NCI-H1417 (cell line): ENCODE measurements around the gene DGAT2.

Experiments
- DNase-seq, 3 experiments: peaks; one replicate each; lab custom pipeline; 2025; lab: John Stamatoyannopoulos, UW

The DGAT2 gene

DNA sequence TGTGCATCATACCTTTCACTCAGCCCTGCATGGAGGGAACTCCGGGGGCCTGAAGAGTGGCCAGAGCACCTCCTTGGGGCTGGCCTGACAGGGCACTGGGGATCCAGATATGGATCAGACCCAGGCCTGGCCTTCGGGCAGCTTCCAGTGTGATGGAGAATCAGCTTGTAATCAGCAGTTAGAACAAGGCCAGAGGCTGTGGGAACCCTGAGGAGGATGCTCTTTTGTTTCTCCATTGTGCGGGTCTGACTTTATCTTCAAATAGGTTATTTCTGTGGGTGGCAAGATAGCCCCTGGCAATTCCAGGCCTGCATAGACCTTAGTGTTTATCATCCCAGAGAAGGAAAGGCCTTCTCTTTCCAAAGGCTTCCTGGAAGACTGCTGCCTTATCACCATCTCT is 12.3 kb downstream of the DGAT2 start:
- DNase-seq, result no peak

GRCh38 chr11:75781296-75781695 is 12.7 kb downstream of the DGAT2 start:
- no peak for DNase-seq

DNA sequence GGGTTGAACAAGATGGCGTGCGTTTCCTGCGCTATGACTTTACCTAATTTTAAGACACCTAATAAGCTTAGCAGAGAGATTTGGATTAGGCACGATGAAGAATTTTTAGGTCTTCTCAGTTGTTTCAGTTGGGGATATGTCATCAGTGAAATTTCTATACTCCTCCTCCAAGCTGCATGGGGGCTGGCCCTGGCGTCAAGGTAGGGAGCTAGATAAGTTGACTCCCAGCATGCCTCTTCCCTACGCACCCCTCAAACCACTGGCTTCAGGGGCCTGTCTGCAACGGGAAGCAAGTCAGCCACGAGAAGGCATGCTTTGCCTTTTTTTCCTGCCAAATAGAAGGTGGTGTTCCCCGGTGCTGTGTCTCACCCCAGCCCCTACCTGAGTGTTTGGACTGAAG is 13.3 kb downstream of the DGAT2 start:
- DNase-seq, result no peak

- no peak for DNase-seq
Observed at GRCh38 chr11:75782540-75783263, 14.1 kb downstream of the DGAT2 start.

- no peak for DNase-seq
Observed at GRCh38 chr11:75783416-75784084, 15.0 kb downstream of the DGAT2 start.

DNA sequence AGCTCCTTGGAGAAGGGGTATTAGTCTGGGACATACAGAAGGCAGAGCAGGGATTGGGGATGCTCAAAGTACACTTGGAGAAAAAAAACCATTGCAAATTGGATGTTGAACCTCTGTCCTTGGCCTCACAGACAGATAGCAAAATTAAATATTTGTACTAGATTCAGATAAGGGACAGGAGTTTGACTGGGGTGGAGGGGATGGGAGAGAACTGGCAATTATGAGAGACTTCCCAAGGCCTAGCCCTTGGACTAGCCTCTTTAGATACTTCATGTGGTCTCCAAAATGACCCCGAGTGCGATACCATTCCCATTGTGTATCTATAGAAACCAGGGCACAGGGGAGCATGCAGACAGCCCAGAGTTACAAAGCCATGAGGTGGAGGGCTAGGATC is 15.5 kb downstream of the DGAT2 start:
- DNase-seq, result no peak

- DNase-seq, result no peak
Observed at GRCh38 chr11:75784506-75784905, 15.9 kb downstream of the DGAT2 start.

DNA sequence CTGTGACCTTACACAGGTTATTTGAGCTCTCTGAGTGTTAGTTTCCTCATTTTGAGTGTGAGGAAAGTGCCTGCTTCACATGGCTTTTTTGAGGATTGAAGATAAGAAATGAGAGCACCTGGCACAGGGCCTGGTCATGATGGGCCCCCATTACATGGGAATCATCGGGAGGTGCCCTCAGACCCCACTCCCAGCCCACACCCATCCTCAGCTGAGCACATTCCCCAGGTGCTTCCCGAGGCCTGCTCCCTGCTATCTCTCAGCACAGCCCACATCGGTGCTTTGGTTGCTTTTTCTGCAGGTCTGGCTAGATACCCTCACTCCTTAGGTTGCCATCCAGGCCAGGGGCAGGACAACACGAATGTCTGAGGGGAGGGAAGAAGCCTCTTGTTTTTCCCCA is 16.6 kb downstream of the DGAT2 start:
- DNase-seq, result no peak

DNA sequence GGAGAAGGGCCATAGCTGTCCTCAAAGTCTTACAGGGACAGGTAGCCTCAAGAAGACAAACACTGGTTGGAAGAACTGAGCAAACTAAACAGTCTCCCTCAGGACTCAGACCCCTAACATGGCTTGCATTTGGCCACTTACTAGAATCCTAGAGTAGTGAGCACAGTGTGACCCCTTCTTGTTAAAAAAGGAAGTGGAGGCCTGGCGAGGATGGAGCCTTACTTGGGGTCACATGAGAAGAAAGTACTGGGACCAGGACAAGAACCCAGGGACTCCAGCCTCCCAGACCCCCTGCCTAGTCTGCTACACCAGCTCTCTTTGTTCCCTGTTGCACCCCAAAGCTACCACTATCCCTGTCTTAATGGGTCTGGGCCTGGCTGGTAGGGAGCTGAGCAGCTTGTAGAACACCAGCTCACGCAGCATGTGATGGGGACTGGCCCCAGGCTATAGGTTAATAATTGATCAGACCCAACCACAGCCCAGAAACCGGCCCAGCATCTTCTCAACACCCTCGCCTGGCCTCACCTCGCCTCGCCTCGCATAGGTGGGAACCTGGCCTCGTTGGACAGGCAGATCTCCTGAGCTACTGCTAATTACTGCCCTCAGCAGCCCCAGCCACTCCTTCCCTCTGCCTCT is 17.6 kb downstream of the DGAT2 start:
- DNase-seq, result no peak

DNA sequence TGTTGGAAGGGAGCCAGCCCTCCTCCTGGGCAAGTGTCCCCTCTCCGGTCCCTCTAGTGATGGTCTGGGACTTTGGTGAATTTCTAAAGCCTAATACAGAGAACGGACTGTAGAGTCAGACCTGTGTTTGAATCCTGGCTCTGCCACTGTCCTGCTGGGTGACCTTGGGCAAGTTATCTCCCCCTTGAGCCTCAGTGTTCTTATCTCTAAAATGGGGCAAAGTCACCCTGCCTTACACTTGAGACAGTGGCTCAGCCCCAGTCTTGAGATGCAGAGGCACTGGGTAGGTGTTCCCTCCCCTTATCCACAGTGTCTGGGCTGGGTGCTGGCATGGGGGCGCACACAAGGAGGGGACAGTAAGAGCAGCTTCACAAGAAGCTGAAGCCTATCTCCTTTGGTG is 20.9 kb downstream of the DGAT2 start:
- no peak for DNase-seq

DNA sequence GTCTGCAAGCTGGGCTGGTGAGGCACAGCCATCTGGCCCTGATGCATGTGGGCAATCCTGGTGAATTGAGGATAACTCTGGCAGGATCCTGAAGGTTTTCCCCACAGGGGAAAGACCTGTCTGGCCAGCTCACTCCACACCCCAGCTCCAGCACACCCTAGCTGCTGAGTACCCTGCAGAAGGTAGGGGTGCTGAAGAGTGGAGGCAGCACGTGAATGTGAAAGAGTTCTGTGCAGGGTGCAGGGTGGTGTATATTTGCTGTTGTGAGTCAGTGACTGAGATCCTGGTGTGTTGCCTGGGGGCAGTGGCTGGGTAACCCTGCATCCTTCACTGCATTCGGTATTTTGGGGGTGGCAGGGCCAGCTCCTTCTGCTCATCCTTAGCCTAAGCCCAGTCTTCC is 22.4 kb downstream of the DGAT2 start:
- no peak for DNase-seq

DNA sequence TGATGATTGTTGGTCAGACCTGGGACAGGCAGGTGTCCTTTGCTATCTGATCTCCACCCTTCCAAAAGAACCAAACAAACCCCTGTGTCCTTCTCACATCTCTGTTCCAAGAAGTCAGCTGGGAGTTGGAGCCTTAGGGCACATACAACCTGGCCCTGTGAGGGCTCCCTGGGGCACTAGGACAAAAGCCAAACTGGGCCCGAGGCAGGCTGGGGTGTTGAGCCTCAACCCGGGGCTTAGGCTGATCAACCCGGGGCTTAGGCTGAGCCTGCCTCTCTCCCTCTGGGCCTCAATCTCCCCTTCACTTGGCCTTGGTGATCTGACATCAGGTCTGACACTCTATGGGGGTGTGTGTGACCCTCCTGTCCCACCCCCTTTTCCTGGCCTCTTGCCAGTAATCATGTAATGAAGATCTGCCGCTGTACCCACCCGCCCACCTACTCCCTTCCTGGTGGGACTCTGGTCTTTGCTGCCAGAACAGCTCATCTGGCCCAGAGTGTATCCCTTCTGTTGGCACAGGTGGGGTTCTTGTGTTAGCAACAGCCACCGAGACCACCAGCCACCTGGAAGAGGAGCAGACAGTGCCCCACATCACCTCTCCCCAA is 23.7 kb downstream of the DGAT2 start:
- DNase-seq, result no peak

DNA sequence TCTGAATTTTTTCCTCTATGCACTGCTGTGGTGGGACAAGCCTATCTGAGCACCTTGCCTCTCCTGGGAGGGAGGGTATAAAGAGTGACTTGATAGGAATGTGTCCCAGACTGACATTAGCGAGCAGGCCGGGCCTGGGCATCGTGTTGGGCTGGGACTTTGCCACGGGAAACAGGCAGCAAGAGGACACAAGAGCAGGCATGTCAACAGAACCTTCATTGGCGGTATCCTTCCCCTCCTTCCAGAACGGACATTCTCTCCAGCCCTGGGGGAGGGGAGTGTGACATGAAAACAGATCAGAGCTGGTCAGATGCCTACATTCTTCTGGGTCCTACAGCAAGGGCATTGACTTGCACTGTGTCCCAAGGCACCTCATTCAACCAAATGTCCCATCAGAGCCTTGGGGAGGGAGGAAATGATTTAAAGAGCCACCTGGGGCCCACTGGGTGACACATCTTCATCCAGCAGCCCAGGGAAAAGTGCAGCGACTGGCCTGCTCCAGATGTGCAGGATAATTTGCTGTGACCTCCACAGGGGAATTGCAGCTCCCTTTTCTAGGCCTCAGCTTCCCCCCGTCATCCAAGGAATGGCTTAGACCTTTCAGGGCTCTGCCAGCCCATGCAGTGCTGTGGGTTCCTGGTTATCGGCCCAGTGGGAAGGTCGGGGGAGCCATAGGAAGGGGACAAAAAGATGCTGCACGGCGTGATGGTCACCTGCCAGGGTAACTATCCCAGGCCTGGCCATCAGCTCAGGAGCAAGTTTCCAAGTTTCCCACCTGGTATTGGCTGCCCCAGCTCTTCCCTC is 24.6 kb downstream of the DGAT2 start:
- no peak for DNase-seq

GRCh38 chr11:75793966-75794365 is 25.4 kb downstream of the DGAT2 start:
- DNase-seq, result no peak

DNA sequence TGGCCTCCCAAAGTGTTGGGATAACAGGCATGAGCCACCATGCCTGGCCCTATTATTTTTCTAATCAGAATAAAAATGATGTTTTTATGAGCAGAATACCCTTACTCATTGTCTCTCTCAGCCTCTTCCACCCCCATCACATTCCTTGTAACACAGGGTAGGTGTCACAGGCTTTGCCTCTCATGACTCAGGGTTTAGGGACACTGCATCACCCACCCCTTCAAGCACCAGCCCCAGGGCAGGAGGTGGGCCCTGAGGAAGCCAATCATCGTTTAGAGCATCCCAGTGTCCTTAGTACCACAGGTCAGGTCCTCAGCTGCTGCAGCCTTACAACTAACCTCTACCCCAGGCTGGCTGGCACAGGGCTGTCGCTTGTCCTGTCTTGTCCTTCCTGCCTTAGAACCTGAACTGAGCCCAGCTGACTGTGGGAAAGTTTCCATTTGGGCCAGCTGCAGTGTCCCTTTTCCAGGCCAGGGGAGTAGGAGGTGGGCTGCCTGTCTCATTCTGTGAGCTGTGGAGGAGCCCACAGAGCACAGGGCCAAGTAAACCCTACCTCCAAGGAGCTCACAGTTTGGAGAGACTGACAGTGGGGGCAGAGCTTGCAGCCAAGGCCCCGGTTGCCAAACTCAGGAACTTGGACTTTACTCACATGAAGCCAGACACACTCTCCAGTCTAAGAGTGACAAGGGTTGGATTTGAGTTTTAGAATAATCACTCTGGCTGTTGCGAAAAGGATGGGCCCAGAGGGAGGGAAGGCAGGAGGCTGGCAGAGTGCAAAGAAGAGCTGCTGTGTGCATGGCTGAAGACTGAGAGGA is 26.9 kb downstream of the DGAT2 start:
- no peak for DNase-seq

DNA sequence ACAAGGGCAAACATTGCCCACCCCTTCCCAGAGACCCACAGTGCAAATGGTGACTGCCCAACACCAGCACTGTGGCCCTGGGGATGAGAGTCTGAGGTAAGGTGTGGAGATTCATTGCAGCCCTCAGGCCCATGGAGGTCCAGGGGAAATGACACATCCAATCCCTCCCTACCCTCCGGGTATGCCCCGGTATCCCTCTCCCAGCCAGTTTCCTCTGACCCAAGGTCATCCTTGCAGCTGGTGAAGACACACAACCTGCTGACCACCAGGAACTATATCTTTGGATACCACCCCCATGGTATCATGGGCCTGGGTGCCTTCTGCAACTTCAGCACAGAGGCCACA is 27.5 kb downstream of the DGAT2 start:
- DNase-seq, result no peak

DNA sequence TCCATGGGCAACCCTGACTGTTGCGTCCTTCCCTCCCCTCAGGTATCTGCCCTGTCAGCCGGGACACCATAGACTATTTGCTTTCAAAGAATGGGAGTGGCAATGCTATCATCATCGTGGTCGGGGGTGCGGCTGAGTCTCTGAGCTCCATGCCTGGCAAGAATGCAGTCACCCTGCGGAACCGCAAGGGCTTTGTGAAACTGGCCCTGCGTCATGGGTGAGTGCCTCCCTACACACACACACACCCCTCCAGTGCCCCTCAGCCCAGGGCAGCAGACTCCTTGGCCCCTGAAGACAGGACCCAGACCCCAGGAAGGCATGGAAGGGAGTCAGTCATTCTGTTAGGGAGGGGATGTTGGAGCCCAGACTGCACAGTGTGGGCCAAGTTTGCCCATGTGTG is 28.5 kb downstream of the DGAT2 start:
- no peak for DNase-seq

DNA sequence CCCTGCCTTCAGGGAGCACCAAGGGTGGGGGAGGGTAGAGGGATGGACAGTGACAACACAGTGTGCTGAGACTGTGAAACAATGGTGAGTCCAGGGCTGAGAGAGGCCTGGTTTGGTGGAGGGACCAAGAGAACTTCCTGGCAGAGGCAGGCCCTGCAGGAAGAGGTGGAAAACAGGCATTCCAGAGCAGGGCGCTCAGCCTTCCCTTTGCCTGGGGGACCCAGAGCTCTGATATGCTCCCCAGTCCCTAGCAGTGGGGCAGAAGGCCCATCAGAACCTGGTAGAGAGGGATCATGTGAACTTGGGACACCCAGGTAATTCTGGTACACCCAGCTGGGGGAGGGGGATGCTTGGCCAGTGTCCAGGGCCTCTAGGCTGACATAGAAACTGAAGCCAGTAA is 29.2 kb downstream of the DGAT2 start:
- no peak for DNase-seq

- no peak for DNase-seq
Observed at GRCh38 chr11:75800136-75800675, 31.6 kb downstream of the DGAT2 start.

DNA sequence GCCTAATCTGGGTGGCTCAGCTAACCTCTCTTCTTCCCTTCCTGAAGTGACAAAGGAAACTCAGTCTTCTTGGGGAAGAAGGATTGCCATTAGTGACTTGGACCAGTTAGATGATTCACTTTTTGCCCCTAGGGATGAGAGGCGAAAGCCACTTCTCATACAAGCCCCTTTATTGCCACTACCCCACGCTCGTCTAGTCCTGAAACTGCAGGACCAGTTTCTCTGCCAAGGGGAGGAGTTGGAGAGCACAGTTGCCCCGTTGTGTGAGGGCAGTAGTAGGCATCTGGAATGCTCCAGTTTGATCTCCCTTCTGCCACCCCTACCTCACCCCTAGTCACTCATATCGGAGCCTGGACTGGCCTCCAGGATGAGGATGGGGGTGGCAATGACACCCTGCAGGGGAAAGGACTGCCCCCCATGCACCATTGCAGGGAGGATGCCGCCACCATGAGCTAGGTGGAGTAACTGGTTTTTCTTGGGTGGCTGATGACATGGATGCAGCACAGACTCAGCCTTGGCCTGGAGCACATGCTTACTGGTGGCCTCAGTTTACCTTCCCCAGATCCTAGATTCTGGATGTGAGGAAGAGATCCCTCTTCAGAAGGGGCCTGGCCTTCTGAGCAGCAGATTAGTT is 32.3 kb downstream of the DGAT2 start:
- DNase-seq, result no peak
